ENCODE measurements around the gene NECTIN2.
"Not testable (repeated sequence)": the region's sequence is repeated elsewhere in the genome, so short reads cannot be mapped to it uniquely, and the experiment has no call there.

The NECTIN2 gene

DNA sequence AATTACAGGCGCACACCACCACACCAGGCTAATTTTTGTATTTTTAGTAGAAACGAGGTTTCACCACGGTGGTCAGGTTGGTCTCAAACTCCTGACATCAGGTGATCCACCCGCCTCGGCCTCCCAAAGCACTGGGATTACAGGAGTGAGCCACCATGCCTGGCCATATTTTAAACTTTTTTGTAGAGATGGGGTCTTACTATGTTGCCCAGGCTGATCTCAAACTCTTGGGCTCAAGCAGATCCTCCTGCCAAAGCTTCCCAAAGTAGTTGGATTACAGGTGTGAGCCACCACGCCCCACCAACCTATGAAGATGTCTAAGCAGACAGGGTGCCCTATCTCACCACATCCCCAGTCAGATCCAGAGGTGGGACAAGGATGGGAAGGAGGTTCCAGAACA, 65.8 kb downstream of the NECTIN2 start:
- not testable (repeated sequence) for DNase-seq

DNA sequence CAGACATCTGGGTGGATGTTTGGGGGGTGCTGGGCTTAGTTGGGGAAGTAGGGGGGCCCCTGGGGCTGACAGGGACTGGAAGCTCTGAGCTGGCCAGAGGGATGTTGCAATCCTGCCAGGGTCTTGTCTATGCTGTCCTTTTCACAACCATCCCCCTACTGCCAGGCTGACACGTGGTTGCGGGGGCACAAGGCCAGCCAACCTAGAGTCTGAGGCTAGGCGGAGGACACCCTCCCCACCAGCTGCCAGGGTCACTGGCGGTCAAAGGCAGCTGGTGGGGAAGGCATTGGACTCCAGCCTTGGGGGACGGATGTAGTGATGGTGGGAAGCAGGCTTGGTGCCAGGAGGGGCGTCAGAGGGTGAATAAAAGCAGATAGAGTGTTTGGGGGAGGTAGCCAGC, 66.8 kb downstream of the NECTIN2 start:
- DNase-seq: no peak

DNA sequence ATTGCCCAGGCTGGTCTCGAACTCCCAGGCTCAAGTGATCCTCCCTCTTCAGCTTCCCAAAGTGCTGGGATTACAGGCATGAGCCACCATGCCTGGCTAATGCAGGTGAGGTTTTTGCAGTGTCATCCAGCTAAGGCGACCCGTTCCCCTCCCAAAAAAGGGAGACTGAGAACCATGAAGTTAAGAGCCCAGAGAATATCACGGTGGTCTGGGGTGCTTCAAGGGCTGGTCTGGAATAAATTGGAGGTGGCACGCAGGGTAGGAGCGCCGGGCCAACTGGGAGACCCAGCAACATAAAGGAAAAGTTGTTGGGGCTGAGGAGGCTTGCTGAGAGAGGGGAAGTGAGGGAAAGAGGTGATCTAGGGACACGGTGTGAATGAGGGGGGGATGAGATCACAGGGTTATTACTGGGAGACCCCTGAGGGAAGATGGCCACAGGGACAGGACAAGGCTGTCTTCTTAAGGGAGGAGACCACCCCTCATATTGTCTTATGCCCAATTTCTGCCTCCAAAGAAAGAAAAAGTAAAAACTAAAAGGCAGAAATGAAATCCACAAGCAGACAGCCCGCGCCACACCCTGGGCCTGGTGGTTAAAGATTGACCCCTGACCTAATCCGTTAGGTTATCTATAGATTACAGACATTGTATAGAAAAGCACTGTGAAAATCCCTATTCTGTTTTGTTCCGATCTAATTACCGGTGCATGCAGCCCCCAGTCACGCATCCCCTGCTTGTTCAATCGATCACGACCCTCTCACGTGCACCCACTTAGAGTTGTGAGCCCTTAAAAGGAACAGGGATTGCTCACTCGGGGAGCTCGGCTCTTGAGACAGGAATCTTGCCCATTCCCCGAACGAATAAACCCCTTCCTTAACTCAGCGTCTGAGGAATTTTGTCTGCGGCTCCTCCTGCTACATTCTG, 67.7 kb downstream of the NECTIN2 start:
- not testable (repeated sequence) for DNase-seq

DNA sequence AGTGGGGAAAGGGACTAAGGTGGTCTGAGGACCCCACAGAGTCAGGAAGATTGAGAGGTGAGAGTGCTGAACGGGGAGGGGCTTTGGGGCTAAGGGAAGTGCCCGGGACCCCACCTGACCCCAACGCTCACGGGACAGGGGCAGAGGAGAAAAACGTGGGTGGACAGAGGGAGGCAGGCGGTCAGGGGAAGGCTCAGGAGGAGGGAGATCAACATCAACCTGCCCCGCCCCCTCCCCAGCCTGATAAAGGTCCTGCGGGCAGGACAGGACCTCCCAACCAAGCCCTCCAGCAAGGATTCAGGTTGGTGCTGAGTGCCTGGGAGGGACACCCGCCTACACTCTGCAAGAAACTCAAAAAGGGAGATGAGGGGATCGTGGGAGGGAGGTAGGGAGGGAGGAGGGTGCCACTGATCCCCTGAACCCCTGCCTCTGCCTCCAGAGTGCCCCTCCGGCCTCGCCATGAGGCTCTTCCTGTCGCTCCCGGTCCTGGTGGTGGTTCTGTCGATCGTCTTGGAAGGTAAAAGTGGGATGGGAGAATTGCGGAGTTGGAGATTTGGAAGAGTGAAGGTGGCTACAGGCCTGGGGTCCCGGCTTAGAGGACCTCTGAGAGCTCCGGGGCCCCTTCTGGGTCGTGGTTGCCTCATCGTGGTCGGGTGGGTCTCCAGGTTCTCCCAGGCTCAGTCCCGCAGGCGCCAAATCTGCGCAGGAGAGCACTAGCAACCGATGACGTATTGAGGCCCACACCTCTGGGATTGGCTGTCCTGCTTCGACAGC, 68.5 kb downstream of the NECTIN2 start, which contains the start of gene APOC1:
APOC1 (plus strand) TSS at position 176 of the 774 bp plus-strand sequence; CDS start at position 460, 284 bp downstream.
- peak; percentile 60 to 71 for DNase-seq

DNA sequence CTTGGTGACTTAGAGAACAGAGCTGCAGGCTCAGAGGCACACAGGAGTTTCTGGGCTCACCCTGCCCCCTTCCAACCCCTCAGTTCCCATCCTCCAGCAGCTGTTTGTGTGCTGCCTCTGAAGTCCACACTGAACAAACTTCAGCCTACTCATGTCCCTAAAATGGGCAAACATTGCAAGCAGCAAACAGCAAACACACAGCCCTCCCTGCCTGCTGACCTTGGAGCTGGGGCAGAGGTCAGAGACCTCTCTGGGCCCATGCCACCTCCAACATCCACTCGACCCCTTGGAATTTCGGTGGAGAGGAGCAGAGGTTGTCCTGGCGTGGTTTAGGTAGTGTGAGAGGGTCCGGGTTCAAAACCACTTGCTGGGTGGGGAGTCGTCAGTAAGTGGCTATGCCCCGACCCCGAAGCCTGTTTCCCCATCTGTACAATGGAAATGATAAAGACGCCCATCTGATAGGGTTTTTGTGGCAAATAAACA, 78.2 kb downstream of the NECTIN2 start:
- DNase-seq: no peak

DNA sequence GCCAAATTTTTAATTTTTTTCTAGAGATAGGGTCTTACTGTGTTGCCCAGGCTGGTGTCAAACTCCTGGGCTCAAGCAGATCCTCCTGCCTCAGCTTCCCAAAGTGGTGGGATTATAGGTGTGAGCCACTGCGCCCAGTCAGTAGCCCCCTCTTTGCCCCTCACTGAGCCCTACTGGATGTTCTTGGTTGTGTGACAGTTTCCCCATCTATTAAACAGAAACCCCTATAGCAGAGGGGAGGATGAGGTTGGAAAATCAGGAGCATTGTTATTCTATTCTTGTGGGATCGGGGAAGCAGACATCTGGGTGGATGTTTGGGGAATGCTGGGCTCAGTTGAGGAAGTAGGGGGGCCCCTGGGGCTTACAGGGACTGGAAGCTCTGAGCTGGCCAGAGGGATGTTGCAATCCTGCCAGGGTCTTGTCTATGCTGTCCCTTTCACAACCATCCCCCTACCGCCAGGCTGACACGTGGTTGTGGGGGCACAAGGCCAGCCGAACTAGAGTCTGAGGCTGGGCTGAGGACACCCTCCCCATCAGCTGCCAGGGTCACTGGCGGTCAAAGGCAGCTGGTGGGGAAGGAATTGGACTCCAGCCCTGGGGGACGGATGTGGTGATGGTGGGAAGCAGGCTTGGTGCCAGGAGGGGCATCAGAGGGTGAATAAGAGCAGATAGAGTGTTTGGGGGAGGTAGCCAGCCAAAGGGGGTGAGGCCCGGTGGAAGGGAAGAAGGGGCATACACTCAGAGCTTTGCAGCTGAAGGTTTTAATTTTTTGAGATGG, 79.2 kb downstream of the NECTIN2 start:
- no peak for DNase-seq

DNA sequence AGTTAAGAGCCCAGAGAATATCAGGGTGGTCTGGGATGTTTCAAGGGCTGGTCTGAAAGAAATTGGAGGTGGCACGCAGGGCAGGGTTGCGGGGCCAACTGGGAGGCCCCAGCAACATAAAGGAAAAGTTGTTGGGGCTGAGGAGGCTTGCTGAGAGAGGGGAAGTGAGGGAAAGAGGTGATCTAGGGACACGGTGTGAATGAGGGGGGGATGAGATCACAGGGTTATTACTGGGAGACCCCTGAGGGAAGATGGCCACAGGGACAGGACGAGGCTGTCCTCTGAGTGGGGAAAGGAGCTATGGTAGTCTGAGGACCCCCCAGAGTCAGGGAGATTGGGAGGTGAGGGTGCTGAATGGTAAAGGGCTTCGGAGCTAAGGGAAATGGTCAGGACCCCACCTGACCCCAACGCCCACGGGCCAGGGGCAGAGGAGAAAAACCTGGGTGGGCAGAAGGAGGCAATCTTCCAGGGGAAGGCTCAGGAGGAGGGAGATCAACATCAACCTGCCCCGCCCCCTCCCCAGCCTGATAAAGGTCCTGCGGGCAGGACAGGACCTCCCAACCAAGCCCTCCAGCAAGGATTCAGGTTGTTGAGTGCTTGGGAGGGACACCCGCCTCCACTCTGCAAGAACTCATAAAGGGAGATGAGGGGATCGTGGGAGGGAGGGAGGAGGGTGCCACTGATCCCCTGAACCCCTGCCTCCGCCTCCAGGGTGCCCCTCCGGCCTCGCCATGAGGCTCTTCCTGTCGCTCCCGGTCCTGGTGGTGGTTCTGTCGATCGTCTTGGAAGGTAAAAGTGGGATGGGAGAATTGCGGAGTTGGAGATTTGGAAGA, 80.4 kb downstream of the NECTIN2 start:
- not testable (repeated sequence) for DNase-seq

DNA sequence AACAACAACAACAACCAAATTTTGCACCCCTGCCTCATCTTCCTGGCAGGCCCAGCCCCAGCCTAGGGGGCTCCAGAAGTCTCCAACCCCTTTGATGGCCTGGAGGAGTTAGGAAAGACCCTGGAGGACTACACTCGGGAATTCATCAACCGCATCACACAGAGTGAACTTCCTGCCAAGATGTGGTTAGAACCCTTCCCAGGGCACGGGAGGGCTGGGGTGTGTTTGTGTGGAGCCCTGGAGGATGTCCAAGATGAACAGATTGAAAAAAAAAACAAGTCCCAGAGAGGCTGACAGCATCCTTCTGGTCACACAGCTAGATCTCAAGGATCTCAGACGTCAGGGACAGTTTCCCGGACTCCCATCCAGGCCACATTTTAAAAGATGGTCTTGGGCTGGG, 81.6 kb downstream of the NECTIN2 start:
- DNase-seq: no peak

DNA sequence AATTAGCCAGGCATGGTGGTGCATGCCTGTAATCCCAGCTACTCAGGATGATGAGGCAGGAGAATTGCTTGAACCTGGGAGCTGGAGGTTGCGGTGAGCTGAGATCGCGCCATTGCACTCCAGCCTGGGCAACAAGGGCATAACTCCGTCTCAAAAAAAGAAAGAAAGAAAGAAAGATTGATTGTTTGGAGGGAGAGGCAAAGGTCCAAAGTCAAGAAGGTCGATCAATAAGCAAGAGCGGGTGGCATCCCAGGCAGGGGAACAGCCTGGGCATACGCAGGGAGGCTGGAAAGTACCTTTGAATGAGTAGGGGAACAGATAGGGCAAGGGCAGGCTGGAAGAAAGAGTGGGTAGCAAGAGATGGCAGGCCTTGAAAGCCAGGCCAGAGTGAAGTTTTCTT, 84.0 kb downstream of the NECTIN2 start:
- no peak for DNase-seq

DNA sequence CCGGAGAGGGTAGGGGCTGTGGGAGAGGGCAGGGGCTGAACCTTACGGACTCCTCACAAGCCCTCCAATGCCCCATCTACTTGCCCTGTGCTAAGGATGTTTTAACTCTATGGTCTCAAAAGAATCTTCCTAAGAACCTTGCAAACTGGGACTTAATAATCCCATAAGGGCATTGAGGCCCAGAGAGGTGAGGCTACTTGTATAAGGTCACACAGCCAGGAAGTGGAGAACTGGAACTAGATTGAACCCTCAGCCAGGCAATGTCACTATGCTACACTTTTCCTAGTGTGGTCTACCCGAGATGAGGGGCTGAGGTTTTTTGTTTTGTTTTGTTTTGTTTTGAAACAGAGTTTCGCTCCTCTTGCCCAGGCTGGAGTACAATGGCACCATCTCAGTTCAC, 85.4 kb downstream of the NECTIN2 start:
- DNase-seq: no peak

Data from Kasumi-1 (cell line).